Gastroesophageal sphincter (tissue), 4 donors: ENCODE measurements around the gene CHORDC1. TPM values are rescaled to one million over a fixed set of nuclear protein-coding genes. Genes with fewer than 3 reads are reported as not detected.
A peak's percentile ranks its signal among the peaks of the same experiment; 100 is the strongest.

Experiments
- ATAC-seq: fragments of 150-250 bp; one replicate; pipeline ENCODE4 v1.9.1; 2016; ENCODE audit warnings: mild to moderate bottlenecking, moderate library complexity
- H3K27ac ChIP-seq, 4 donors: fragments of 200-600 bp; sonication (generic) in 3 of 4; 1 replicate in 3 of 4; 2 replicates in 1 of 4; pipeline ENCODE4 v1.5.1; 2016 to 2019
- H3K27me3 ChIP-seq: fragments of 200-600 bp; sonication (generic); one replicate; pipeline ENCODE4 v1.5.1; 2019
- H3K36me3 ChIP-seq, 2 donors: fragments of 200-600 bp; sonication (generic); one replicate each; pipeline ENCODE4 v1.5.1; 2019; ENCODE audit warnings: control low read depth in 1 of 2
- H3K4me1 ChIP-seq, 3 donors: fragments of 200-600 bp; sonication (generic); 1 replicate in 2 of 3; 2 replicates in 1 of 3; pipeline ENCODE4 v1.5.1; 2016 to 2019; ENCODE audit warnings: control low read depth in 2 of 3
- H3K4me3 ChIP-seq, 2 donors: fragments of 200-600 bp; sonication (generic); one replicate each; pipeline ENCODE4 v1.5.1; 2019; ENCODE audit warnings: mild to moderate bottlenecking in 1 of 2, moderate library complexity in 1 of 2
- H3K9me3 ChIP-seq, 3 donors: fragments of 200-600 bp; sonication (generic); one replicate each; pipeline ENCODE4 v1.5.1; 2017 to 2019; ENCODE audit warnings: control low read depth in 2 of 3
- EP300 ChIP-seq: sonication (generic); formaldehyde crosslinking; IDR thresholded peaks from one replicate; pipeline ENCODE4 v1.6.1; 2017; ENCODE audit warnings: antibody characterized with exemption, mild to moderate bottlenecking
- POLR2A ChIP-seq, 2 donors: fragments of 450-650 bp; IDR thresholded peaks; one replicate each; pipeline ENCODE4 v1.6.1; 2017; ENCODE audit warnings: antibody characterized with exemption in 2 of 2, mild to moderate bottlenecking in 2 of 2, moderate library complexity in 1 of 2
- POLR2AphosphoS5 ChIP-seq: sonication (generic); formaldehyde crosslinking; IDR thresholded peaks from one replicate; pipeline ENCODE4 v1.6.1; 2017; ENCODE audit warnings: antibody characterized with exemption
- WGBS, 2 donors: methylation state at CpG; one replicate each; pipeline ENCODE4 v1.1.5; 2018; ENCODE audit warnings: low coverage in 1 of 2; 5-methylcytosine and 5-hydroxymethylcytosine counted together
- total RNA-seq, 4 donors: library from RNA; depleted of rRNA; stranded (reverse); fragments of >200 nt; gene quantifications; one replicate each; pipeline ENCODE4 v1.1.0, GENCODE V29; 2016
- TF ChIP-seq, protein P1 (sequence below), 4 experiments: fragments of 200-600 bp in 2 of 4; fragments of 450-650 bp in 2 of 4; sonication (generic) in 1 of 4; IDR thresholded peaks; one replicate each; pipeline ENCODE4 v1.5.1; 2017 to 2019; ENCODE audit warnings: antibody characterized with exemption in 4 of 4, mild to moderate bottlenecking in 2 of 4, moderate library complexity in 2 of 4

The CHORDC1 gene
- 10 to 100 TPM; 49.1 to 99.6 (median 53.5) TPM for total RNA-seq

DNA sequence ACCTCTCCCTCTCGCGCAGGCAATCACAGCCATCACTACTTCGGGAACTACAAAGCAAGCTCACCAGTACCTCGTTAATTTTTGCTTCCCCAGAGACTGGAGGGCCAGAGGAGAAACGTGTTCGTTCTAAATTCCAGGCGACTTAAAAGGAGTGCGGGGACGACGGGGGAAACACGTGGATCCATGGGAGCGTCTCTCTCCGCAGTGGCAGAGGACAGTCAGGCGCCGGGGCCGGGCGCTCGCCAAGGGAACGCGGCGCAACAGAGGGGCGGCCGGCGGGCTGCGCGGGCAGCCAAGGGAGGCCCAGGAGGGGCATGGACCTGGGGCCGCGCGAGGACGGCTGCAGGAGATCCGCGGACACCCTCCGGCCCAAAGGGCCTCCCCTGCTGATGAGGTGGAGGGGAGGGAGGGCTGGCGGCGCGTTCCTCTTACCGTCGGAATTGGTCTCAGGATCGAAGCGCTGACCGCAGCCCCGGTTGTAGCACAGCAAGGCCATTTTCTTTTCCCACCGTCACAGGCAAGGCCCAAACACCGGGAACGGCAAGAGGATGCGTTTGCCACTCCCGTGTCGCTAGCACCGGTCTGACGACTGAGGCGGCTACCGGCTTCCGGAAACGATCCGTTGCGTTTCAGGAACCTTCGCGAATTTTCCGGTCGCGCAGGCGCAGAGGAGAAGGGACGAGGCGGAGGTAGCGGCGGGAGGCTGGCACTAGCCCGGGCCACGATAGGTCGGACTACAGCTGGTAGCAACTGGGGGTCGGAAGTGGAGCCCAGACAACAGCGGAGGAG is at the start of gene CHORDC1:
Gene CHORDC1, minus strand, starts transcription at position 591 of the 789 bp plus-strand sequence. Its CDS starts 95 bp downstream, at position 496.
- H3K4me1 ChIP-seq = peaks cover 12 to 62% (median 19%) of the 10 kb centered on the region in 3 donors

DNA sequence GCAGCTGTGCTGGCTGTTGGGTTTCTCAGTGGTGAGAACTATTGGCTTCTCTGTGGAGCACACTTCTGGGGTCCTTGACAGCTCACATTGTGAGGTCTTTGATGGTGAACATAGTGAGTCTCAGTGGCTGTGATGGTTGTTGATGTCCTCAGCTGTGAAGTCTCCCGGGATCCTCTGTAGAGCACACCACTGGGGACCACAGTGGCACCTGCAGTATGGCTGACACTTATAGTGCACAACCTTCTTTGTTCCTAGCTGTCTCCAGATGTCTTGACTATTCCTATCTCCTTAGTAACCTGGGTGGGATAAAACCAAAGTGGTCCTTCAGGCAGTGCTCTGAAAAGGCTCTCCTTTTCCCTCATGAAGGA is 34.3 kb upstream of the CHORDC1 start:
- no peak for ATAC-seq

More for the DNA sequence above, at the start of gene CHORDC1:
- ATAC-seq = peak; percentile 93
- 0% methylated on average over 3 to 14 of the region's 71 CpGs for WGBS, 2 donors
- no peaks in the 10 kb centered on the region for H3K27me3 ChIP-seq
- peak within 1 kb of the TSS; percentile 89 to 92 for H3K4me3 ChIP-seq
- H3K36me3 ChIP-seq = no peaks in the 10 kb centered on the region
- TF ChIP-seq, protein P1, sequence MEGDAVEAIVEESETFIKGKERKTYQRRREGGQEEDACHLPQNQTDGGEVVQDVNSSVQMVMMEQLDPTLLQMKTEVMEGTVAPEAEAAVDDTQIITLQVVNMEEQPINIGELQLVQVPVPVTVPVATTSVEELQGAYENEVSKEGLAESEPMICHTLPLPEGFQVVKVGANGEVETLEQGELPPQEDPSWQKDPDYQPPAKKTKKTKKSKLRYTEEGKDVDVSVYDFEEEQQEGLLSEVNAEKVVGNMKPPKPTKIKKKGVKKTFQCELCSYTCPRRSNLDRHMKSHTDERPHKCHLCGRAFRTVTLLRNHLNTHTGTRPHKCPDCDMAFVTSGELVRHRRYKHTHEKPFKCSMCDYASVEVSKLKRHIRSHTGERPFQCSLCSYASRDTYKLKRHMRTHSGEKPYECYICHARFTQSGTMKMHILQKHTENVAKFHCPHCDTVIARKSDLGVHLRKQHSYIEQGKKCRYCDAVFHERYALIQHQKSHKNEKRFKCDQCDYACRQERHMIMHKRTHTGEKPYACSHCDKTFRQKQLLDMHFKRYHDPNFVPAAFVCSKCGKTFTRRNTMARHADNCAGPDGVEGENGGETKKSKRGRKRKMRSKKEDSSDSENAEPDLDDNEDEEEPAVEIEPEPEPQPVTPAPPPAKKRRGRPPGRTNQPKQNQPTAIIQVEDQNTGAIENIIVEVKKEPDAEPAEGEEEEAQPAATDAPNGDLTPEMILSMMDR (IDR thresholded peaks at IDR 0.05) = no peak
- TF ChIP-seq EP300 = no peak
- peak; percentile 95 for TF ChIP-seq POLR2AphosphoS5
- TF ChIP-seq POLR2A (IDR thresholded peaks at IDR 0.05) = peak; percentile 73 to 77
- H3K9me3 ChIP-seq = no peaks in the 10 kb centered on the region
- H3K27ac ChIP-seq = peak within 1 kb of the TSS; percentile 85 to 98 (median 96)

DNA sequence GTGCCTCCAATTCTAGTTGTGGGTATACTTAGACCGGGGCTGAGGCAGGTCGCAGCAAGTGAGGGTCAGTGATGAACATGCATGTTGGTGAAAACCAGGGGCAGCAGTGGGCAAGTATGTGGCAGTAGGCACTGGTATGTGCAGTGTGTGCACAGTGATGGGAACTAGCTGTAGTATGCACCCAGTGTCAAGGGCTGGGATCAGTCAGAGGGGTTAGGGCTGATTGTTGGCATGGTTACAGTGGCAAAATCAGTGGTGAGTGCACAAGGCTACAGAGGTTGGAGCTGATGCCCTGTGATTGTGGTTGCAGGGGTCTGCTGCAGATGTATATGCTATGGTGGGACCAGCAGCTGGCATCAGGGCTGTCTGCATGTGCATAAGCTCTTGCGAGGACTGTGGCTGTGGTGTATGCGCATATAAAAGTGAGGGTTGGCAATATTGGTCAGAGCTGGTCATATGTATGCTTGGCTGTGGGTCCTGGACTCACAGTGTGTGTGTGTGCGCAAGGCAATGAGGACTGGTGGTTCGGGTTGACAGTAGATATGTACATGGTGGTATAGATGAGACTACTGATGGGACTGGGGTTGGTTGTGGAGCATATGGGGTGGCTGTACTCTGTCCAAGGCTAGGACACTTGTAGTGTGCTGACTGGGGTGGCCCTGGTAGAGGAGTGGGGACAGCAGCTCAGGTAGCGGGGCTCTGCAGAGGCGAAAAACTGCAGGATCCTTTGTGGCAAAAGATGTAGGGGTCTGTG is 33.7 kb upstream of the CHORDC1 start:
- TF ChIP-seq, protein P1 (IDR thresholded peaks at IDR 0.05) = no peak
- no peak for TF ChIP-seq POLR2AphosphoS5
- no peak for TF ChIP-seq POLR2A (IDR thresholded peaks at IDR 0.05)
- no peak for TF ChIP-seq EP300
- Histone ChIP-seq H3K27ac (no peak overlapping the region), H3K27me3 (no peaks in the 10 kb centered on the region), H3K36me3 (no peaks in the 10 kb centered on the region), H3K4me3 (no peak overlapping the region), H3K4me1 (no peaks in the 10 kb centered on the region), H3K9me3 (no peaks in the 10 kb centered on the region)
- 84 to 87% methylated on average over 3 to 8 of the region's 8 CpGs for WGBS, 2 donors
- ATAC-seq = no peak

More for the DNA sequence above, 34.3 kb upstream of the CHORDC1 start:
- TF ChIP-seq POLR2AphosphoS5 = no peak
- TF ChIP-seq POLR2A (IDR thresholded peaks at IDR 0.05) = no peak
- TF ChIP-seq, protein P1 (IDR thresholded peaks at IDR 0.05) = no peak
- no peak for TF ChIP-seq EP300
- WGBS, 2 donors = no CpG with 5 or more reads among the region's 1 CpG
- no peaks in the 10 kb centered on the region for H3K4me1 ChIP-seq
- H3K36me3 ChIP-seq = no peaks in the 10 kb centered on the region
- H3K27me3 ChIP-seq = no peaks in the 10 kb centered on the region
- H3K4me3 ChIP-seq = no peak overlapping the region
- no peak overlapping the region for H3K27ac ChIP-seq
- no peaks in the 10 kb centered on the region for H3K9me3 ChIP-seq

DNA sequence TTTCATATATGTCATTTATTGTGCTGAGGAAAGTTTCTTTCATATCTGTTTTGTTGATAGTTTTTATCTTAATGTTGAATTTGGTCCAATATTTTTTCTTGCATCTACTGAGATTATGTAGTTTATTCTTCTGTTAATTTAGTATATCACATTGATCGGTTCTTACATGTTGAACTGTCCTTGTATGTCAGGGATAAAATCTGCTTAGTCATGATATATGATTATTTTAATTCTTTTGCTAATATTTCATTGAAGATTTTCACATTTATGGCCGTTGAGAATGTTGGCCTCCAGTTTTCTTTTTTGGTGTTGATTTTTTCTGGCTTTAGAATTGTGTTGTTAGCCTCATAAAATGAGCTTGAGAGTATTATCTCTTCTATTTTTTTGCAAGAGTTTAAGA is 31.2 kb upstream of the CHORDC1 start:
- Histone ChIP-seq H3K4me1 (no peaks in the 10 kb centered on the region), H3K9me3 (no peaks in the 10 kb centered on the region), H3K27ac (no peak overlapping the region), H3K4me3 (no peak overlapping the region), H3K36me3 (no peaks in the 10 kb centered on the region), H3K27me3 (no peaks in the 10 kb centered on the region)
- WGBS, 2 donors = 68 to 72% methylated on average over 2 of the region's 2 CpGs
- no peak for ATAC-seq
- no peak for TF ChIP-seq EP300
- TF ChIP-seq POLR2AphosphoS5 = no peak
- no peak for TF ChIP-seq POLR2A (IDR thresholded peaks at IDR 0.05)
- TF ChIP-seq, protein P1 (IDR thresholded peaks at IDR 0.05) = no peak
